ENCODE data around the gene WNT7A. TPM values are rescaled to one million over a fixed set of nuclear protein-coding genes. Genes with fewer than 3 reads are reported as not detected.
"Not testable (repeated sequence)": the region's sequence is repeated elsewhere in the genome, so short reads cannot be mapped to it uniquely, and the experiment has no call there.

Gene WNT7A
- not detected in 2 replicates for total RNA-seq (2014; rRNA removed; shearing (Covaris generic))

DNA sequence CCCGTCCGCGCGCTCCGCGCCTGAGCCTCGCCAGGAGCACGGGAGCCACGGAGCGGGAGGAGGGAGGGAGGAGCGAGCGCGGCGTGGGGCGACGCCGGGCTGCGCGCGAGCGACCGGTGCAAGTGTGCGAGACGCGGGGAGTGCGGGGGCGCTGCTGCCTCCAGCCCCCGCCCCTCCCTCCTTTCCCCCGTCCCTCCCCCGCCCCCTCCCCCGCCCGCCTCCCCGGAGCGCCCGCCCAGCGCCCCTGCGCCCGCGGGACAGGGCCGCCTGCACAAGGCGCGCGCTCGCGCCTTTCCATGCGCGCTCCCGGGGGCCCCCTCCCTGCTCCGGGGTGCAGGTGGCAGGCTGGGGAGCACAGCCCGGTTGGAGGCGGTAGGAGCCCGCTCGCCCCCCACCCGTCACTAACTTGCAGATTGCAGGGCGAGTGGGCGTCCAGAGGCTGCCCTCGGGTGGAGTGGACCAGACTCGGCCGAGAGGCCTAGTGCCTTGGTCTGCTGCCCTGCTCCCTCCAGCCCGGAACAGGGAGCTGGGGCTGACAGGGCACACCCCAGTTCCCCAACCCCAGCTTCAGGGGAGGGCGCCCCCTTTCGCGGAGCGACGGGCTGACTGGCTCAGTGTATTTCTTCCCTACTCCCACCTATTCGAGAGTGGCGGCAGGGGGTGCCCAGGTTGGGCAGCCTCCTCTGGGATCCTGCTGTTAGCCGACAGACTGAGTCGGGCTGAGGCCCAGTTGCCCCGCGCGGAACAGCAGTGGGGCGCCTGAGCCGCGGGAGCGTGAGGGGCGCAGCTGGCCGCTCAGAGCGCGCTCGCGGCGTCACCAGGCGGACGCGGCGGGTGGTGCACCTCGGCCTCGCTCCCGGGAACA lies at the start of gene WNT7A:
TSS of gene WNT7A (minus strand) at position 126 of the 865 bp plus-strand sequence. CDS start 255 bp downstream, outside the sequence.
- no peak for DNase-seq (ENCODE audit: low spot score)
- in situ Hi-C loops (cut with HindIII; ENCODE audit: low sequenced_read_pairs), result no loop called here

GRCh38 chr3:13928741-13929140 lies 48.9 kb upstream of the WNT7A start:
- in situ Hi-C loops (cut with HindIII; ENCODE audit: low sequenced_read_pairs); DNase-seq (ENCODE audit: low spot score): not testable (repeated sequence)

- DNase-seq (ENCODE audit: low spot score), result no peak
- in situ Hi-C loops (cut with HindIII; ENCODE audit: low sequenced_read_pairs), result no loop called here
Measured at GRCh38 chr3:13927295-13927694, 47.4 kb upstream of the WNT7A start.

DNA sequence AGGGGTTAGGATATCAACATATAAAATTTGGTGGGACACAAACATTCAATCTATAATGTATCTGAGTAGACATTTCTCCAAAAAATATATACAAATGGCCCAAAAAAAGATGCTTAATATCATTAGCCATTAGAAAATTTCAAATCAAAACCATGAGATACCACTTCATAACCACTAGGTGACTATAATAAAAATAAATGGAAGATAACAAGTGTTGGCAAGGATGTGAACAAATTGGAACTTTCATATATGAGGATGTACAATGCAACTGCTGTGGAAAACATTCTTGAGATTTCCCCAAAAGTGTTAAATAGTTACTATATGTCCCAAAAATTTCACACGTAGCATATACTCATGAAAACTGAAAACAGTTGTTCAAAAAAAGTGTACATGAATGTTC lies 36.5 kb upstream of the WNT7A start:
- in situ Hi-C loops (cut with HindIII; ENCODE audit: low sequenced_read_pairs), result no loop called here
- DNase-seq (ENCODE audit: low spot score), result no peak

- in situ Hi-C loops (cut with HindIII; ENCODE audit: low sequenced_read_pairs), result no loop called here
Measured at GRCh38 chr3:13902648-13903238, 22.9 kb upstream of the WNT7A start.

DNA sequence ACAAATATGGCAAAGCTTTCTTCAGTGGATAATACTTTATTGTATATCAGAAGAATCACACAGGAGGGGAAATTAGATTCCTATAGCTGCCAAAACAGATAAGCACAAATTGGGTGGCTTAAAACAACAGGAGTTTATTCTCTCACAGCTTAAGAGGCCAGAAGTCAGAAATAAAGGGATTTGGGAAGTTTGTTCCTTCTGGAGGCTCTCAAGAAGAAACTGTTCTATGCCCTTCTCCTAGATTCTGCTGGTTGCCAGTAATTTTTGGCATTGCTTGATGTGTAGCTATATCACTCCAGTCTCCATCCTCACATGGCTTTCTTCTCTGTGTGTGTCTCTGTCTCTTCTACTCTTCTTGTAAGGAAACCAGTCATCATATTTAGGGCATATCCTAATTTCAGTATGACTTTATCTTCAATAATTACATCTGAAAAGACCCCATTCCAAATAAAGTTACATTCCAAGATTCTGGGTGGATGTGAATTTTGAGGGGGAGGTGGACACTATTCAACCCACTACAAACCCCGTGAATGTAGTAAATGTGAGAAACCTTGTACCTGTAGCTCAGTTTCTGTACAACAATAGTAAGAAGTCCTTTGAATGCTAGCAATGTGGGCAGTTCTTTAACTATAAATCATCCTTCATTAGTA lies 22.2 kb upstream of the WNT7A start:
- in situ Hi-C loops (cut with HindIII; ENCODE audit: low sequenced_read_pairs), result no loop called here
- no peak for DNase-seq (ENCODE audit: low spot score)

More at GRCh38 chr3:13902648-13903238, 22.9 kb upstream of the WNT7A start:
- no peak for DNase-seq (ENCODE audit: low spot score)

DNA sequence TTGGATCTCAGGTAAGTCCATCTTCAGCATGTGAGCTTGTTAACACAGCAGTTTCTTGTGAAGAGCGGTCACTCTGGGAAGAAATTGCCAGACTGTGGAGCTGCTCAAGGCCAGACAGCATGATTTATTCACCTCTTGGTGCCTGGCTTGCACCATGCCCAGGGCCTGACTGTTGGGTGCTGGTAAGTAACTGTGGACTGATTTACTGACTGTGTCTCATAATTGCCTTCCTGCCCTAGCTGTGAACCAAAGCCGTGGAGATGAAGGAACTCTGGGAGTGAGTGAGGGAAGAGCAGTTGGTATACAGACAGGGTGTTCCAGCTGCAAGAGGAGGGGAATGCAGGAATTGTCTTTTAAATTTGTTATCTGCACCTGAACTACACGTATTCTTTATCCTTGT lies 18.5 kb upstream of the WNT7A start:
- in situ Hi-C loops (cut with HindIII; ENCODE audit: low sequenced_read_pairs), result no loop called here
- no peak for DNase-seq (ENCODE audit: low spot score)

GRCh38 chr3:13896473-13897154 lies 16.7 kb upstream of the WNT7A start:
- peak; percentile 81 for DNase-seq (ENCODE audit: low spot score)
- in situ Hi-C loops (cut with HindIII; ENCODE audit: low sequenced_read_pairs), result no loop called here

DNA sequence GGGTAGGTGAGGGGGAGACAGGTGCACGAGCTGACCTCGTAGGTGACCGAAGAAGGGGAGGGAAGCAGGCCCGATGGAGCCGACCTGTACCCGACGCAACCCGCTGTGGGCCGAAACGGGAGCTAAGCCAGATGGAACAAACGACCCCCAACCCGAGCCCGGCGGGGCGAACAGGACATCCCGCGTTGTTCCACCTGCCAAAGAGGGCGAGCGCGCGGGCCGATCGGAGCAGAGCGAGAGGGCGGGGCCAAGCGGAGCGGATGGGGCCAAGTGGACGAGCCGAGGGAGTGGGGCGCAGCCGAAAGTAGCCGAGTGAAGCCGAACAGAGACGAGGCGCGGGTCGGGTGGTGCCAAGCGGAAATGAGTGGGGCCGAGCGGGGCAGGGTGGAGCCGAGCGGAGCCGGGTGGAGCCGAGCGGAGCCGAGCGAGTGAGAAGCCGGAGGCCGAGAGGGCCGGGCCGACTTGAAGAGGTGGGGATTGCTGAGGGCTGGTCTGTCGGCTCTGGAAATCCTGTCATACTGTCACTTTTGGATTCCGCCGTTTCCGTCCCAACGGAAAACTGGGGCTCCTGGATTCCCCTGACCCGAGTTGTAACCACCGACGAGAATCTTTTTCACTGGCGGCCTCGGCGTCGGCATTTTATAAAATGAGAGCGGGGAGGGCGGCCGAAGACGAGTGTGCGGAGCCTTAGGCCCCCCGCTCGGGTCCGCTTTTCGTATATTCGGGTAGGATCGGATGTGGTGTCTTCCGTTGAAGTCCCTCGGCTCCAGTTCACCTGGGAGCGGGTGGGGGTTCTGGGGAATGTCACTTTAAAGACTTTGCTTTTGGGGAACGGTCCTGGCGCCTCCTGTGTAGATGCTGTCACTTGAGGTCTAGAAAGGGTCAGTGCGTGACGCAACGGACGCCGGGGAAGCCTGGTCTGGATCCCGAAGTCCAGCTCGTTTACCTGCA lies 15.6 kb upstream of the WNT7A start:
- DNase-seq (ENCODE audit: low spot score), result peak; percentile 91
- in situ Hi-C loops (cut with HindIII; ENCODE audit: low sequenced_read_pairs), result no loop called here

DNA sequence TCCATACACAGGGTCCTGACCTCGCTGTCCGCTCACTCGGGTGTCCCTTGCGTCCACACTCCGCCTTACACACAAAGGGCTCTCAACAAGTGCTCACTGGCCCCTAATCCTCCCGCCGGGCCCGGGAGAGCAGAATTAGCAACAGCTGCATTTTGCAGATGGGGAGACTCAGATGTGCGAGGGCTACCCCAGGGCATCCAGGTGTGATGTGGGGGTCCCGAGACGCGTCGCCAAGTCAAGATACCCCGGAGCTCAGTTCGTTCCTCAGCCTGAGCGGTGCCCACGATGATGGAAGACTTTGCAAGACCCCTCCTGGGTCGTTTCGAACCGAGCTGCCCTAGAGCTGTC lies 14.9 kb upstream of the WNT7A start:
- DNase-seq (ENCODE audit: low spot score), result no peak
- in situ Hi-C loops (cut with HindIII; ENCODE audit: low sequenced_read_pairs), result no loop called here

- DNase-seq (ENCODE audit: low spot score), result peak; percentile 19
- in situ Hi-C loops (cut with HindIII; ENCODE audit: low sequenced_read_pairs), result no loop called here
Measured at GRCh38 chr3:13894096-13894806, 14.4 kb upstream of the WNT7A start.

DNA sequence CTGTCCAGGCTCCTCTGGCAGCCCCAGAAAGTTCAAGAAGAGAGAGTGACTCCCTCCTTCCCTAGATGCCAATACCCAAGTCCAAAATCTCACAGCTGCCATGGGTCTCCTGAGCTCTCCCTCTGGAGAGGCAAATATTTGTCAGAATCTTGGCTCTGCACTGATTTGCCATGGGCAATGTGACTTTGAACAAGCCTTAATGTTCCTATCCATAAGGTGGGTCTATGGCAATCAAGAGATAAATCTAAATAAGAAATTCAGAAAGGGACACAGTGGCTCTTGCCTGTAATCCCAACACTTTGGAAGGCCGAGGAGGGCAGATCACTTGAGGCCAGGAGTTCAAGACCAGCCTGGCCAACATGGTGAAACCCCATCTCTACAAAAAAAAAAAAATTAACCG lies 12.4 kb upstream of the WNT7A start:
- no peak for DNase-seq (ENCODE audit: low spot score)
- in situ Hi-C loops (cut with HindIII; ENCODE audit: low sequenced_read_pairs), result no loop called here

DNA sequence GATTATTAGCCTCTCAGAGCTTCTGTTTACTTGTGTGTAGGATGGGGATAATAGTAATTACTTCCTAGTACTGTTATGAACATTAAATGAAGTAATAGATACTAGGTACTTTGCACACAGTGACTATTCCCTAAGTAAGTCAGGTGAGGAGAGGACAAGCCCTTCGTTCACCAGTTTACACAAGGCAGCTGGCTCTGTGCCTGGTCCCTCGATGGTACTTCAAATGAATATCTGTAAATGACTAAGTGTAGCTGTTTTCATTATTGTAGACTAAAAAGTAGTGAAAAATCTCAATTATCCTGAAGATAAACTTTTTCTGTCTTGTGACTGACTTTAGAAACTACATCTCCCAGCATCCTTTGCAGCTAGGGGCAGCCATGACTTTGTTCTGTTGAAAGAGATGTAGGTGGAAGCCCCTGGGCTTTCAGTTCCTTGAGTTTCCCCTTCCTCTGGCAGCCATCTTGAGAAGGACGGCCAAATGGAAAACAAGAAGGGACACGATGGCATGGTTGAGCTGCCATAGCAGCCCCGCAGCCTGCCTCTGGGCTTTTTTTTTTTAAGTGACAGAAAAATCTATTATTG lies 11.7 kb upstream of the WNT7A start:
- in situ Hi-C loops (cut with HindIII; ENCODE audit: low sequenced_read_pairs), result no loop called here
- peak; percentile 19 for DNase-seq (ENCODE audit: low spot score)

GRCh38 chr3:13891017-13891392 lies 11.1 kb upstream of the WNT7A start:
- DNase-seq (ENCODE audit: low spot score), result no peak
- in situ Hi-C loops (cut with HindIII; ENCODE audit: low sequenced_read_pairs), result no loop called here

DNA sequence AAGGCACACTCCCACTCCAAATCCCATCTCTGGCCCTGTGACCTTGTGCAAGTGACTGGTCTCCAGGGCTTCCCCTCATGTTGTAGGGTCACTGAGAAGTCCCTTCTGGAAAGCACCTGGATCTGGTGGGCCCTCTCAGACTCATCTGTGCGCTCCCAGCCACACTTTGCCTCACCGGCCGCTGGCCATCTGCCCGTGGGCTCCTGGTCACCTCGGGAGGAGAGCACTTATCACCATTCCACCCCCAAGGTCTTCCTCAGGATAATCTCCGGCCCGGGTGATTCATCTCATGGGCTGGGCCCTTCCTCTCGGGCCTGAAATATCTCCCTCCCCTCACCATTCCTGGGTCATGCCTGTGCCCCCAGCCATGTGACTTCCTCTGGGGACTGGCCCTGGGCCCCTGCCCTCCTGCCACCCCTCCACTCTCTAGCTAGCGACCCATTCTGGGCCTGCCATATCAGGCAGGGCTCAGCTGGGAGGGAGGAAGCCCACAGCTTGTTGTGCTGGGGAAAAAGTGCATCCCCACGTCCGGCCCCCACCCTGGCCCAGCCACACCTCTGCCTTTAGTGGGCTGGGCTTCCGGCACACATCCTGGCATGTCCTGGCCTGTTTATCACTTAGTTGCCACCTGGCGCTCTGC lies 10.6 kb upstream of the WNT7A start:
- no peak for DNase-seq (ENCODE audit: low spot score)
- in situ Hi-C loops (cut with HindIII; ENCODE audit: low sequenced_read_pairs), result no loop called here

- DNase-seq (ENCODE audit: low spot score), result no peak
- in situ Hi-C loops (cut with HindIII; ENCODE audit: low sequenced_read_pairs), result no loop called here
Measured at GRCh38 chr3:13888576-13888975, 8.7 kb upstream of the WNT7A start.

- in situ Hi-C loops (cut with HindIII; ENCODE audit: low sequenced_read_pairs), result no loop called here
- no peak for DNase-seq (ENCODE audit: low spot score)
Measured at GRCh38 chr3:13887495-13888300, 7.8 kb upstream of the WNT7A start.

Measured in G401 (cell line).